Mucosa of descending colon (tissue), 3 donors: ENCODE measurements around the gene HSD11B1. TPM values are rescaled to one million over a fixed set of nuclear protein-coding genes. Genes with fewer than 3 reads are reported as not detected.

ENCODE experiments used
- ATAC-seq: fragments of 200-7000 bp; cut with Tn5 transposase; one replicate; pipeline ENCODE4 v1.9.1; 2020; ENCODE audit warnings: mild to moderate bottlenecking, moderate library complexity
- DNase-seq, 3 donors: peaks; one replicate each; pipeline ENCODE4 v3.0.0-alpha.2; 2020
- H3K36me3 ChIP-seq: fragments of 200-600 bp; one replicate; pipeline ENCODE4 v1.8.0; 2021; ENCODE audit warnings: low read depth, mild to moderate bottlenecking
- H3K4me1 ChIP-seq: fragments of 200-600 bp; one replicate; pipeline ENCODE4 v1.8.0; 2021; ENCODE audit warnings: low read depth, mild to moderate bottlenecking
- H3K4me3 ChIP-seq: fragments of 200-600 bp; one replicate; pipeline ENCODE4 v1.8.0; 2021; ENCODE audit warnings: mild to moderate bottlenecking
- H3K9me3 ChIP-seq: fragments of 200-600 bp; one replicate; pipeline ENCODE4 v1.8.0; 2021; ENCODE audit warnings: mild to moderate bottlenecking
- intact Hi-C, 2 donors: fragments of 100-400 bp; cut with DNase I in 1 of 2; cut with micrococcal nuclease in 1 of 2; formaldehyde crosslinking; loops; one replicate each; pipeline versions ENCODE4 v1.11.0 to v1.11.1; 2022; cut with DNase I, micrococcal nuclease
- total RNA-seq, 3 donors: library from RNA; stranded (reverse); fragmentation: NEBNext Ultra II Directional in 2 of 3; extraction: Animal tissue kit (Norgen Biotek cat#: 25700) in 2 of 3; gene quantifications; one replicate each; pipeline versions ENCODE4 v1.2.1 to v1.2.4, GENCODE V29; 2021 to 2023
- TF ChIP-seq, protein P1 (sequence below): fragments of 200-600 bp; IDR thresholded peaks from one replicate; pipeline ENCODE4 v1.8.0; 2022; ENCODE audit warnings: antibody characterized with exemption, mild to moderate bottlenecking
- donor health status: DM: no; HTN: no; CAD: no; lungs with moderate emphysema.
- donor health status: DM: no; HTN: no; CAD: no.
- donor health status: DM: no; HTN: yes; CAD: no.

Gene HSD11B1
- total RNA-seq, 3 donors from 2014 or later: 2.8 to 5.7 TPM; not detected in 1

DNA sequence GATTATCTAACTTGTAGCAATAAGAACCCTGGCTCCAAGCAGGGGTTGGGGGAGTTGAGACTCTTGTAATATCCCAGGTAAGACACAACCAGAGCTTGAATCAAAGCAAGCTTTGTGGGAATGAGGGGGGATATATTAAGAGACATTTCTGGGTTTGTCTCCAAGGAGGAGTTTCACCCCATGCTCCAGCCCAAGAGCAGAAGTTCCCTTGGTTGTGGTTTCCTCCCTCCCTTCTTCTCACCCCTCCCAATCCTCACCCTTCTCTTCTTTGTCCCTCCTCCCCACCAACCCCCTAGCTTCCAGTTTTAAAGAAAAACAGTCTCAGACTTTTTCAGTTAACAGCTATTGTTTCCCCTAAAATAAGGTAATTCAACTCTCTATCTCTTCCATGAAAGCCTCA, 63.1 kb downstream of the HSD11B1 start:
- DNase-seq: no peak
- H3K4me1 ChIP-seq: no peaks in the 10 kb centered on the region
- intact Hi-C loops: no loop called here

DNA sequence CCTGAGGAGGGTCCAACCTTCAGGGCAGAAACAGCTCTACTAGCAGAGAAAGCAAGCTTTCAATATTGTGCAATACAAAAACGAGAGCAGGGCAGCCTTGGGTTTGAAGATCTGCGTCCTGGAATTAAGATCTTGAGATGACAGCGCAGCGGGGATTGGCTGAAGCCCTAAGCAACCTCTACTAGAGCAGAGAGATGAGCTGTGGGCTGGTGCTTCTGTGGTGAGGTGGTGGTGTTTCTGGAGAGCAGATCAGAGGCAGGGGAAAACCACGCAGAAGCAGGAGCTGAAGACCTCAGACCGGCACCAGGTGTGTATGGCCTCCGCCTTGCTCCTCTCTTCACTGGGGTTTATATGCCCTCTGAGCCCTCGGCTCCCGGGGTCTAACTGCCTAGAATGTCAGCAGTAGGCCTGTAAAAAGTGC, 63.7 kb downstream of the HSD11B1 start:
- DNase-seq: peak; percentile 55 to 77 (median 67)
- no peaks in the 10 kb centered on the region for H3K4me1 ChIP-seq
- ATAC-seq: peak; percentile 81
- no peaks in the 10 kb centered on the region for H3K9me3 ChIP-seq
- TF ChIP-seq, protein P1, sequence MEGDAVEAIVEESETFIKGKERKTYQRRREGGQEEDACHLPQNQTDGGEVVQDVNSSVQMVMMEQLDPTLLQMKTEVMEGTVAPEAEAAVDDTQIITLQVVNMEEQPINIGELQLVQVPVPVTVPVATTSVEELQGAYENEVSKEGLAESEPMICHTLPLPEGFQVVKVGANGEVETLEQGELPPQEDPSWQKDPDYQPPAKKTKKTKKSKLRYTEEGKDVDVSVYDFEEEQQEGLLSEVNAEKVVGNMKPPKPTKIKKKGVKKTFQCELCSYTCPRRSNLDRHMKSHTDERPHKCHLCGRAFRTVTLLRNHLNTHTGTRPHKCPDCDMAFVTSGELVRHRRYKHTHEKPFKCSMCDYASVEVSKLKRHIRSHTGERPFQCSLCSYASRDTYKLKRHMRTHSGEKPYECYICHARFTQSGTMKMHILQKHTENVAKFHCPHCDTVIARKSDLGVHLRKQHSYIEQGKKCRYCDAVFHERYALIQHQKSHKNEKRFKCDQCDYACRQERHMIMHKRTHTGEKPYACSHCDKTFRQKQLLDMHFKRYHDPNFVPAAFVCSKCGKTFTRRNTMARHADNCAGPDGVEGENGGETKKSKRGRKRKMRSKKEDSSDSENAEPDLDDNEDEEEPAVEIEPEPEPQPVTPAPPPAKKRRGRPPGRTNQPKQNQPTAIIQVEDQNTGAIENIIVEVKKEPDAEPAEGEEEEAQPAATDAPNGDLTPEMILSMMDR: no peak
- H3K36me3 ChIP-seq: no peaks in the 10 kb centered on the region
- H3K4me3 ChIP-seq: no peak overlapping the region
- intact Hi-C loops: no loop called here

More for the DNA sequence above, 63.1 kb downstream of the HSD11B1 start:
- no peak overlapping the region for H3K4me3 ChIP-seq
- no peaks in the 10 kb centered on the region for H3K36me3 ChIP-seq
- TF ChIP-seq, protein P1: no peak
- no peaks in the 10 kb centered on the region for H3K9me3 ChIP-seq
- no peak for ATAC-seq

DNA sequence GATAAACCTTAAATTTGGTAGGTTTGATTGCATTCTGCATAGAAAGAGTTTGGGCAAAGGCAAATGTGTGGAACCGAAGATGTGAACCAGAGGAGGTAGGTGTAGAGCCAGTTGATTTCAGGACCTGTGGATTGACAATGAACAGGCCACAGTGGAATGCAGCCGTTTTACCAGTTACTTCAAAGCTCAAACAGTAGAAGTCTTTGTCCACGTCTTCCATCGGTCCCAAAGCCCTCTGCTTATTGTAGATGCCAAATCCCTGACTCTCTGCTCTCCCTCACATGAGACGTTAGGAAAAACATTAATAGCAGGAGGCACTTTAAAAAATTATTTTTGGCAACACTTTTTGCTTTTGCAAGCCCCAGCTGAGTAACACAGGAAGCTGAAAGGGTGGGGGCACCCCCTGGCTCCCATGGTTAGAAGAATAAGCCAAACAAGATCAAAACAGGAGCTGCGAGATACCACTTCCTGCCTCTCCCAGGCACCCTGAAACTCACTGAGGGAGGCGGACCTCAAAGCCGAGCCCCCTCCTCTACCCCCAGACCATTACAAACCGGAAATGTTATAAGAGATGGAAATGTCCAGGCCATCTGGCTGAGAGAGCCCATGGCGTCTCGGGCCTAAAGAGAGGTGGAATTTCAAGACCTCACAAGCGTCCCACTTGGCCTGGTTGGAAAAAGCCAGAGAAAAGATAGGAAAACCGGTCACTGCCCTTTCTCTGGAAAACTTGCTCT, 64.7 kb downstream of the HSD11B1 start:
- H3K36me3 ChIP-seq: no peaks in the 10 kb centered on the region
- intact Hi-C loops: no loop called here
- ATAC-seq (peak; percentile 80), DNase-seq (peak; percentile 51 to 84 (median 64))
- no peaks in the 10 kb centered on the region for H3K4me1 ChIP-seq
- no peaks in the 10 kb centered on the region for H3K9me3 ChIP-seq
- no peak overlapping the region for H3K4me3 ChIP-seq
- TF ChIP-seq, protein P1: no peak

DNA sequence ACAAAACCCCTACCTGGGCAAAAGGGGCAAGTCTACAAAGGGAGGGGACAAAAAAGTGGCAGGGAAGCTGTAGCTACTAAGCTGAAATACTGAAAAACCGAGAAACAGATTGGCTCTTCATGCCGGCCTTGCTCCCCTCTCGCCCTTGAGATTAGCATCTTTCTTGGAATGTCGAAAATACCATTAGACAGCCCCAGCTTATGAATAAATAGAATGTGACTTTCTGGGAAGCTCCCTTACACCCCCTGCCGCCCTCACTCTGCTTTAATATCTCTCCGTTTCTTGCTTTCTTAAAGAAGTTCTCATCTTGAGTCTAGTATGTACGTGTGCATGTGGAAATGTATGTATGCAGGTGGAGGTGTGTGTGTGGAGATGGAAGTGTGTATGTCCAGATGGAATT, 65.3 kb downstream of the HSD11B1 start:
- Histone ChIP-seq H3K9me3 (no peaks in the 10 kb centered on the region), H3K4me3 (no peak overlapping the region), H3K4me1 (no peaks in the 10 kb centered on the region), H3K36me3 (no peaks in the 10 kb centered on the region)
- no peak for DNase-seq
- TF ChIP-seq, protein P1: no peak
- intact Hi-C loops: no loop called here
- ATAC-seq: no peak

DNA sequence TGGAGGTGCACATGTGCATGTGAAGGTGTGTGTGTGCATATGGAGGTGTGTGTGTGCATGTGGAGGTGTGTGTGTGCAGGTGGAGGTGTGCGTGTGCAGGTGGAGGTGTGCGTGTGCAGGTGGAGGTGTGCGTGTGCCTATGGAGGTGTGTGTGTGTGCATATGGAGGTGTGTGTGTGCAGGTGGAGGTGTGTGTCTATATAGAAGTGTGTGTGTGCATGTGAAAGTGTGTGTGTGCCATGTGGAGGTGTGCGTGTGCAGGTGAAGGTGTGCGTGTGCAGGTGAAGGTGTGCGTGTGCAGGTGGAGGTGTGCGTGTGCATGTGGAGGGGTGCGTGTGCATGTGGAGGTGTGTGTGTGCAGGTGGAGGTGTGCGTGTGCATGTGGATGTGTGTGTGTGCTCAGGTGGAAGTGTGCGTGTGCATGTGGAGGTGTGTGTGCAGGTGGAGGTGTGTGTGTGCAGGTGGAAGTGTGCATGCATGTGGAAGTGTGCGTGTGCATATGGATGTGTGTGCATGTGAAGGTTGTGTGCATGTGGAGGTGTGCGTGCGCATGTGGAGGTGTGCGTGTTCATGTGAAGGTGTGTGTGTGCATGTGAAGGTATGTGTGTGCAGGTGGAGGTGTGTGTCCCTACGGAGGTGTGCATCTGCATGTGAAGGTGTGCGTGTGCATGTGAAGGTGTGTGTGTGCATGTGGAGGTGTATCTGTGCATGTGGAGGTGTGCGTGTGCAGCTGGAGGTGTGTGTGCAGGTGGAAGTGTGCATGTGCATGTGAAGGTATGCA, 66.2 kb downstream of the HSD11B1 start:
- DNase-seq (no peak), ATAC-seq (no peak)
- no peaks in the 10 kb centered on the region for H3K9me3 ChIP-seq
- H3K36me3 ChIP-seq: no peaks in the 10 kb centered on the region
- H3K4me1 ChIP-seq: no peaks in the 10 kb centered on the region
- intact Hi-C loops: no loop called here
- no peak overlapping the region for H3K4me3 ChIP-seq
- TF ChIP-seq, protein P1: no peak
